Heart left ventricle (tissue), 16 donors: ENCODE data around the gene SRSF3. TPM values are rescaled to one million over a fixed set of nuclear protein-coding genes. Genes with fewer than 3 reads are reported as not detected.
A peak's percentile ranks its signal among the peaks of the same experiment; 100 is the strongest.
"Not testable (repeated sequence)": the region's sequence is repeated elsewhere in the genome, so short reads cannot be mapped to it uniquely, and the experiment has no call there.

ENCODE experiments used
- ATAC-seq, 4 donors: fragments of 200-7000 bp; cut with Tn5 transposase; one replicate each; pipeline ENCODE4 v1.9.1; 2020 to 2022; ENCODE audit warnings: moderate library complexity in 4 of 4, mild to moderate bottlenecking in 3 of 4, moderate number of reproducible peaks in 1 of 4
- DNase-seq, 5 donors: peaks; one replicate each; pipeline ENCODE4 v3.0.0-alpha.2; 2020
- H3K27ac ChIP-seq, 12 donors: fragments of 200-600 bp; sonication (generic) in 4 of 12; one replicate each; pipeline versions ENCODE4 v1.5.0 to v1.8.0; 2016 to 2022; ENCODE audit warnings: mild to moderate bottlenecking in 2 of 12
- H3K27me3 ChIP-seq, 9 donors: fragments of 200-600 bp; sonication (generic) in 2 of 9; one replicate each; pipeline versions ENCODE4 v1.5.1 to v1.8.0; 2016 to 2022; ENCODE audit warnings: mild to moderate bottlenecking in 3 of 9
- H3K36me3 ChIP-seq, 9 donors: fragments of 200-600 bp; sonication (generic) in 2 of 9; one replicate each; pipeline versions ENCODE4 v1.5.0 to v1.8.0; 2018 to 2022; ENCODE audit warnings: mild to moderate bottlenecking in 2 of 9
- H3K4me1 ChIP-seq, 12 donors: fragments of 200-600 bp; sonication (generic) in 4 of 12; one replicate each; pipeline versions ENCODE4 v1.5.0 to v1.8.0; 2016 to 2022; ENCODE audit warnings: mild to moderate bottlenecking in 3 of 12
- H3K4me3 ChIP-seq, 12 donors: fragments of 200-600 bp; sonication (generic) in 4 of 12; one replicate each; pipeline versions ENCODE4 v1.5.0 to v1.8.0; 2017 to 2022; ENCODE audit warnings: mild to moderate bottlenecking in 9 of 12, moderate library complexity in 4 of 12
- H3K9me3 ChIP-seq, 12 donors: fragments of 200-600 bp; sonication (generic) in 4 of 12; one replicate each; pipeline versions ENCODE4 v1.5.0 to v1.8.0; 2016 to 2022; ENCODE audit warnings: mild to moderate bottlenecking in 1 of 12
- POLR2A ChIP-seq, 2 donors: fragments of 450-650 bp; IDR thresholded peaks; one replicate each; pipeline ENCODE4 v1.6.1; 2017; ENCODE audit warnings: antibody characterized with exemption in 2 of 2, mild to moderate bottlenecking in 2 of 2, moderate library complexity in 2 of 2
- WGBS, 4 donors: extraction: QIAGEN DNeasy Blood & Tissue Kit in 2 of 4; methylation state at CpG; one replicate each; pipeline versions ENCODE4 v1.1.5 to v1.1.7; 2013 to 2018; 5-methylcytosine and 5-hydroxymethylcytosine counted together
- intact Hi-C, 10 donors: fragments of 100-400 bp; cut with DNase I; formaldehyde crosslinking; loops; one replicate each; pipeline versions ENCODE4 v1.11.1 to v1.14.2; 2022
- polyA plus RNA-seq, 2 donors: library from polyadenylated mRNA; stranded (reverse); fragments of 200-250 nt; gene quantifications; one replicate each; pipeline ENCODE4 v1.2.3, GENCODE V29; 2013
- total RNA-seq, 9 donors: library from RNA; depleted of rRNA in 2 of 9; stranded (reverse); fragments of >200 nt in 2 of 9; fragmentation: NEBNext Ultra II Directional in 3 of 9; extraction: Animal tissue kit (Norgen Biotek cat#: 25700) in 3 of 9; gene quantifications; one replicate each; pipeline versions ENCODE4 v1.1.0 to v1.2.4, GENCODE V29; 2016 to 2023
- TF ChIP-seq, protein P1 (sequence below), 12 donors: fragments of 200-600 bp; sonication (generic) in 4 of 12; IDR thresholded peaks; one replicate each; pipeline versions ENCODE4 v1.5.0 to v1.8.0; 2018 to 2022; ENCODE audit warnings: antibody characterized with exemption in 12 of 12, mild to moderate bottlenecking in 5 of 12
- donor health status: ischemic (EF 13 %, LVEDD 7.1; RV severe dilation, severe dysfunction).
- donor health status: healthy with polysubstance abuse.
- donor health status: DM: no; HTN: yes; CAD: no.
- donor health status: DM: no; HTN: no; CAD: no.
- donor health status: ischemic (EF 25% LVEDD 6.9; RV normal size, moderate dysfunction).
- donor health status: ischemic (EF 25% LVEDD 5.7; RV mildly dilated, moderate dysfunction).
- donor health status: healthy.
- donor health status: DM: yes; HTN: yes; CAD: no.
- donor health status: ischemic (EF 35%, LVEDD 5.7; RV mildly dilated, moderate dysfunction).
- donor health status: nonischemic (EF 11% LVEDD 7.7; RV severe dilation, severe dysfunction).
- donor health status: DM: yes; HTN: yes; CAD: no.
- donor health status: PGD.
- donor health status: ischemic (EF 29% LVEDD 5.4; RV normal size, mild dysfunction).
- donor health status: nonischemic (EF 23%, LVEDD 6.1; RV moderate dilation, normal function).

Gene SRSF3
- total and polyA plus RNA-seq, 11 donors: 43.2 to 215 (median 111) TPM

DNA sequence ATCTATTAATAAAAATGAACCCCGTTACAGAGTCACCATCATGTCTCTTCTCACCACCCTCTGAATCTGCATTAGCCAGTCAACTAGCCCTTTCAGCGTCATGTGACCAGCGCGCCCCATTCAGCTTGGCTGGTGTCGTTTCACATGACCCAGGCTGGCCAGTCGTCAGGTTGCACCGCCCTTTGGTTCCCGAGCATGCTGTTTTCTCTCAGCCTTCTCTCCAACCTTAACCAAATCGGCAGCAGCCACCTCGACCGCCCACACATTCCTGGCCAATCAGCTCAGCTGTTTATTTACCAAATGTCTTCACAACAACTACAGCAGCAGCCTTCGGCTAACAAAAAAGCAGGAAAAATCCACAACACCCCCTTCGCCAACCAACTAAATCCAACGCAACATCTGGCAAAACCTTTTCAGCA, 5.6 kb downstream of the SRSF3 start:
- H3K27ac ChIP-seq: peak overlapping the region in 3 of 12 donors; percentile 7 to 57 (median 32)
- peaks cover 4 to 89% (median 82%) of the 10 kb centered on the region in 9 donors for H3K36me3 ChIP-seq
- H3K9me3 ChIP-seq: no peaks in the 10 kb centered on the region
- H3K4me1 ChIP-seq: peaks cover 12 to 84% (median 74%) of the 10 kb centered on the region in 12 donors
- intact Hi-C loops: loop anchor here in 3 of 10 donors (10.0 kb wide), 2 partner anchors 155 to 175 kb away; partner anchors contain the start of genes KCTD20 (in 2 of the 3) and PXT1 (in 2 of the 3)
- peak overlapping the region in 9 of 12 donors; percentile 26 to 80 (median 73) for H3K4me3 ChIP-seq
- no peaks in the 10 kb centered on the region for H3K27me3 ChIP-seq
- WGBS, 4 donors: 42 to 51% (median 46%) methylated on average over 14 of the region's 14 CpGs
- ATAC-seq (peak in 3 of 4 donors; percentile 34 to 60 (median 42)), DNase-seq (peak in 3 of 5 donors; percentile 22 to 47 (median 47))
- TF ChIP-seq, protein P1, sequence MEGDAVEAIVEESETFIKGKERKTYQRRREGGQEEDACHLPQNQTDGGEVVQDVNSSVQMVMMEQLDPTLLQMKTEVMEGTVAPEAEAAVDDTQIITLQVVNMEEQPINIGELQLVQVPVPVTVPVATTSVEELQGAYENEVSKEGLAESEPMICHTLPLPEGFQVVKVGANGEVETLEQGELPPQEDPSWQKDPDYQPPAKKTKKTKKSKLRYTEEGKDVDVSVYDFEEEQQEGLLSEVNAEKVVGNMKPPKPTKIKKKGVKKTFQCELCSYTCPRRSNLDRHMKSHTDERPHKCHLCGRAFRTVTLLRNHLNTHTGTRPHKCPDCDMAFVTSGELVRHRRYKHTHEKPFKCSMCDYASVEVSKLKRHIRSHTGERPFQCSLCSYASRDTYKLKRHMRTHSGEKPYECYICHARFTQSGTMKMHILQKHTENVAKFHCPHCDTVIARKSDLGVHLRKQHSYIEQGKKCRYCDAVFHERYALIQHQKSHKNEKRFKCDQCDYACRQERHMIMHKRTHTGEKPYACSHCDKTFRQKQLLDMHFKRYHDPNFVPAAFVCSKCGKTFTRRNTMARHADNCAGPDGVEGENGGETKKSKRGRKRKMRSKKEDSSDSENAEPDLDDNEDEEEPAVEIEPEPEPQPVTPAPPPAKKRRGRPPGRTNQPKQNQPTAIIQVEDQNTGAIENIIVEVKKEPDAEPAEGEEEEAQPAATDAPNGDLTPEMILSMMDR (IDR thresholded peaks at IDR 0.05): no peak
- TF ChIP-seq POLR2A (IDR thresholded peaks at IDR 0.05): no peak

DNA sequence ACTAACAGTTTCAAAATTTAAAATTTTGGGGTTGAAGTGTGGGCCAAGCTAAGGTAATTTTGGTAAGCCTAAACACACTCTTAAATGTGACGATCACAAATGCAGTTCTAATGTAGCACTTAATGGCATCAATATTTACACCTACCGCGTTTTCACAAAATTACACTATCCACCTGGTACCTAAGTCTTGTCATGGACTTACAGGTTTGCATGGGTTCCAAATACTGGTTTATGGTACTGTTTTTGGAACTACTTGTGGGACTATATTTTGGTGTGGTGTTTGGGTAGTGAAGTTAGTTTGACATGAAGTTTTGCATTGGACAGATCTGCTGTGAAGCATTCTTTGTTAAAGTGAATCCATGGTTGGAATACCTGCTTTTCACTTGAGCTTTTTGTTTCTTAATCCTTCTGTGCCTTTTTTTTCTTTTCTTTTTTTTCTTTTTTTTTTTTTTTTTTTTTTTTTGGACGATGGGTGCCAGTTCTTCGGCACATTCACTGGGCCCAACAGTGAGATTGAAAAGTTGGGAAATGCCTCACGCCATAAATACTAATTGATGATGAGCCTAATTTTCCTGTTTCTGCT, 6.5 kb downstream of the SRSF3 start:
- Histone ChIP-seq H3K36me3 (peaks cover 4 to 92% (median 90%) of the 10 kb centered on the region in 9 donors), H3K4me1 (peaks cover 12 to 93% (median 82%) of the 10 kb centered on the region in 12 donors), H3K4me3 (peak overlapping the region in 7 of 12 donors; percentile 64 to 80 (median 73)), H3K27me3 (no peaks in the 10 kb centered on the region), H3K9me3 (no peaks in the 10 kb centered on the region), H3K27ac (peak overlapping the region in 1 of 12 donors; percentile 47)
- DNase-seq (no peak), ATAC-seq (no peak)
- intact Hi-C loops: no loop called here
- no peak for TF ChIP-seq POLR2A (IDR thresholded peaks at IDR 0.05)
- TF ChIP-seq, protein P1 (IDR thresholded peaks at IDR 0.05): no peak
- 56 to 61% (median 57%) methylated on average over 6 of the region's 6 CpGs for WGBS, 4 donors

DNA sequence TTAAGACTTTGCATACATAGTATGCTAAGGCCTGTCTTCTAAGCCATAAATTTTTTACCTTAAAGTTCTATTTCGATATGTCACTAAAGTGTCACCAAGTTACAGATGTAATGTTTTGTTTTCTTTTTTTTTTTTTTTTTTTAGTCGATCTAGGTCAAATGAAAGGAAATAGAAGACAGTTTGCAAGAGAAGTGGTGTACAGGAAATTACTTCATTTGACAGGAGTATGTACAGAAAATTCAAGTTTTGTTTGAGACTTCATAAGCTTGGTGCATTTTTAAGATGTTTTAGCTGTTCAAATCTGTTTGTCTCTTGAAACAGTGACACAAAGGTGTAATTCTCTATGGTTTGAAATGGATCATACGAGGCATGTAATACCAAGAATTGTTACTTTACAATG, 7.7 kb downstream of the SRSF3 start:
- H3K9me3 ChIP-seq, DNase-seq, intact Hi-C loops, H3K27me3 ChIP-seq, H3K27ac ChIP-seq, ATAC-seq: not testable (repeated sequence)
- Histone ChIP-seq H3K4me1 (peaks cover 12 to 100% (median 89%) of the 10 kb centered on the region in 12 donors), H3K36me3 (peaks cover 4 to 100% (median 100%) of the 10 kb centered on the region in 9 donors), H3K4me3 (peak overlapping the region in 1 of 12 donors; percentile 79)
- WGBS, 4 donors: 46 to 62% (median 53%) methylated on average over 3 of the region's 3 CpGs

DNA sequence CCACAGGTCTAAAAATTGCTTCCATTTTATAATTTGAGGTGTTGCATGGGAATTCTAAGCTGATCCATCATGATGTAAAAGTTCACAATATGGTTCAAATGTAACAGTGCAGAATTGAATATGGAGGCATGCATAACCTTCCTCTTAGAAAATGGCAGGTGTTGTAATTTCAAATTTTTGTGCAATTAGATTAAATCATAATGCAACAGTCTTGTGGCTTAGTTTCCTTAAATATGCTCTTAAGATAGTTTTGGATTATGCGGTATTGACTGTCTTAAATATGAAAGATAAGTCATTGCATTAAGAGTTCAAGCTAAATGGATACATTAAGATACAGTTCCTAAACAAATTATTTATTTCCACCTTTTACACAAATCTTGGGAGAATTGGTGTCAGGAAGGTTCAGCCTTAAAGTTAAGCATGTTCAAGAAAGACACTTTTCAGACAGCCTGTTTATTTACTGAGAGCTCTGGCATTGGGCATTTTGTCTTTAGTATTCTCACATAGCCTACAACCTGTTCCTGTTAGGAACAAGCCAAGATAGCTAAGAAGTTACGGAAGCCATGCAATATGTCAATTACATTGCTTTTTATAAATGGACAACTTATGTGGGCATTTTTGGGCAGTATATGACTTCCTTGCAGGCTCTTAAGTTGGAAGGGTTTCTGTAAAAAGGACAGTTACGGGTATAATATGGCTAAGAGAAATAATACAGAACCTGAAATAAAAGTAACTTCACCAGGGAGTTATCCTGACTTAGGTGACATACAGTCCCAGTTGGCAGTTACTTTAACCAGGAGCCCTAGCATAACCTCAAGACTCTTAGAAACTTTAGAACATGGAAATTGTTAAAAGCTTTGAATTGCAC, 9.3 kb downstream of the SRSF3 start:
- no peak for TF ChIP-seq POLR2A (IDR thresholded peaks at IDR 0.05)
- TF ChIP-seq, protein P1 (IDR thresholded peaks at IDR 0.05): no peak
- Histone ChIP-seq H3K27me3 (no peaks in the 10 kb centered on the region), H3K36me3 (peaks cover 4 to 100% (median 100%) of the 10 kb centered on the region in 9 donors), H3K4me1 (peaks cover 8 to 100% (median 88%) of the 10 kb centered on the region in 12 donors), H3K27ac (no peak overlapping the region), H3K4me3 (no peak overlapping the region), H3K9me3 (no peaks in the 10 kb centered on the region)
- intact Hi-C loops: no loop called here
- ATAC-seq: no peak
- WGBS, 4 donors: 84 to 91% (median 86%) methylated on average over 3 of the region's 3 CpGs
- DNase-seq: no peak
